H1 (cell line): ENCODE measurements around the gene TPRG1L. TPM values are rescaled to one million over a fixed set of nuclear protein-coding genes. Genes with fewer than 3 reads are reported as not detected.
A peak's percentile ranks its signal among the peaks of the same experiment; 100 is the strongest.

Experiments
- CTCF ChIA-PET: fragments of 300-600 bp; sonication (Branson Sonifier 250); formaldehyde crosslinking; loops from one replicate; lab custom pipeline; 2021; ENCODE audit not compliant: partially characterized antibody; lab: Charles Lee
- POLR2A ChIA-PET: fragments of 300-600 bp; sonication (Branson Sonifier 250); formaldehyde crosslinking; loops from one replicate; lab custom pipeline; 2021; ENCODE audit warnings: inconsistent platforms; ENCODE audit not compliant: partially characterized antibody; lab: Charles Lee
- DNase-seq, 2 experiments: peaks; one replicate each; pipeline versions ENCODE4 v3.0.0 to v3.0.0-alpha.2; 2010 to 2022; ENCODE audit warnings: low spot score in 2 of 2, low read depth in 1 of 2, mixed read lengths in 1 of 2
- FAIRE-seq: peaks from 2 replicates; lab custom pipeline; 2011; peaks lifted over from hg19 to GRCh38; lab: Jason Lieb, UNC
- H2AFZ ChIP-seq: 2 replicates; pipeline ENCODE4 v1.8.1; 2012; ENCODE audit warnings: low read length, inconsistent platforms
- H2AK5ac ChIP-seq: 2 replicates; pipeline ENCODE4 v1.6.1; 2013; ENCODE audit warnings: low read depth, low read length
- H2BK120ac ChIP-seq: replicated peaks from 2 replicates; pipeline ENCODE3; 2013; ENCODE audit warnings: low read depth, low read length, inconsistent platforms
- H2BK12ac ChIP-seq: 2 replicates; pipeline ENCODE4 v1.6.1; 2013; ENCODE audit warnings: low read depth, low read length
- H2BK15ac ChIP-seq: 2 replicates; pipeline ENCODE4 v1.6.1; 2013; ENCODE audit warnings: low read length
- H2BK20ac ChIP-seq: 2 replicates; pipeline ENCODE4 v1.6.1; 2013; ENCODE audit warnings: low read length
- H2BK5ac ChIP-seq: 2 replicates; pipeline ENCODE4 v1.6.1; 2013; ENCODE audit warnings: low read depth, low read length
- H3K14ac ChIP-seq: 2 replicates; pipeline ENCODE4 v1.6.1; 2013; ENCODE audit warnings: inconsistent platforms; ENCODE audit not compliant: insufficient read length
- H3K18ac ChIP-seq: 2 replicates; pipeline ENCODE4 v1.6.1; 2013; ENCODE audit warnings: low read length; ENCODE audit errors: extremely low read depth
- H3K23ac ChIP-seq: 2 replicates; pipeline ENCODE4 v1.6.1; 2013; ENCODE audit warnings: inconsistent platforms; ENCODE audit not compliant: insufficient read length
- H3K23me2 ChIP-seq: 2 replicates; pipeline ENCODE4 v1.6.1; 2013; ENCODE audit warnings: low read depth, low read length
- H3K27ac ChIP-seq: 2 replicates; pipeline ENCODE4 v1.6.1; 2011; ENCODE audit warnings: low read depth, low read length, inconsistent platforms
- H3K27me3 ChIP-seq, 4 experiments: replicated peaks in 1 of 4; 1 replicate in 1 of 4; 2 replicates in 3 of 4; pipeline versions ENCODE4 v1.6.1 to v1.8.1; 2011 to 2013; ENCODE audit warnings: low read length in 3 of 4, mild to moderate bottlenecking in 3 of 4, inconsistent platforms in 2 of 4, mixed read lengths in 2 of 4, moderate library complexity in 1 of 4; ENCODE audit not compliant: control insufficient read depth in 3 of 4, insufficient read depth in 3 of 4; ENCODE audit errors: extremely low read depth in 1 of 4
- H3K36me3 ChIP-seq, 4 experiments: 2 replicates each; pipeline versions ENCODE4 v1.6.1 to v1.8.1; 2011 to 2013; ENCODE audit warnings: mild to moderate bottlenecking in 4 of 4, low read length in 3 of 4, moderate library complexity in 2 of 4, control low read depth in 1 of 4, inconsistent platforms in 1 of 4; ENCODE audit not compliant: insufficient read depth in 4 of 4, control insufficient read depth in 2 of 4
- H3K4ac ChIP-seq: replicated peaks from 2 replicates; pipeline ENCODE3; 2013; ENCODE audit warnings: low read length, low read depth, mixed read lengths, inconsistent platforms; ENCODE audit not compliant: insufficient read length
- H3K4me1 ChIP-seq, 4 experiments: replicated peaks in 1 of 4; 1 replicate in 1 of 4; 2 replicates in 3 of 4; pipeline versions ENCODE4 v1.6.1 to v1.8.1; 2011 to 2013; ENCODE audit warnings: low read length in 3 of 4, inconsistent platforms in 2 of 4, mixed read lengths in 1 of 4; ENCODE audit not compliant: insufficient read depth in 4 of 4, control insufficient read depth in 3 of 4
- H3K4me2 ChIP-seq, 2 experiments: 2 replicates each; pipeline versions ENCODE4 v1.6.1 to v1.8.1; 2011 to 2013; ENCODE audit warnings: low read depth in 2 of 2, low read length in 2 of 2, control low read depth in 1 of 2, inconsistent platforms in 1 of 2, mild to moderate bottlenecking in 1 of 2; ENCODE audit not compliant: insufficient read depth in 1 of 2
- H3K4me3 ChIP-seq, 4 experiments: fragments of 200-600, 300-600 bp in 1 of 4; sonication (generic), shearing (Covaris generic), sonication (Bioruptor Twin) in 1 of 4; 2 replicates each; pipeline versions ENCODE4 v1.5.1 to v1.8.1; 2011 to 2016; ENCODE audit warnings: low read length in 4 of 4, low read depth in 3 of 4, control low read depth in 2 of 4, inconsistent platforms in 2 of 4, mild to moderate bottlenecking in 2 of 4, mixed read lengths in 1 of 4, moderate library complexity in 1 of 4; ENCODE audit not compliant: insufficient read depth in 2 of 4; ENCODE audit errors: extremely low read depth in 1 of 4
- H3K56ac ChIP-seq: replicated peaks from 2 replicates; pipeline ENCODE3; 2013; ENCODE audit warnings: low read depth, mild to moderate bottlenecking, mixed read lengths, low read length, inconsistent platforms; ENCODE audit not compliant: insufficient read length
- H3K79me1 ChIP-seq: 2 replicates; pipeline ENCODE4 v1.6.1; 2013; ENCODE audit warnings: low read depth, low read length, control low read depth
- H3K79me2 ChIP-seq, 2 experiments: 2 replicates each; pipeline versions ENCODE4 v1.6.1 to v1.8.1; 2012 to 2013; ENCODE audit warnings: low read length in 2 of 2, mild to moderate bottlenecking in 2 of 2, inconsistent platforms in 1 of 2; ENCODE audit not compliant: insufficient read depth in 2 of 2, control insufficient read depth in 1 of 2
- H3K9ac ChIP-seq, 4 experiments: replicated peaks in 1 of 4; 1 replicate in 1 of 4; 2 replicates in 3 of 4; pipeline versions ENCODE4 v1.6.1 to v1.8.1; 2011 to 2013; ENCODE audit warnings: low read depth in 3 of 4, low read length in 3 of 4, control low read depth in 2 of 4, mild to moderate bottlenecking in 2 of 4, moderate library complexity in 2 of 4, inconsistent platforms in 1 of 4; ENCODE audit errors: extremely low read depth in 1 of 4
- H3K9me3 ChIP-seq, 2 experiments: 2 replicates each; pipeline versions ENCODE4 v1.6.1 to v1.8.1; 2012 to 2013; ENCODE audit warnings: mild to moderate bottlenecking in 2 of 2, moderate library complexity in 2 of 2, control low read depth in 1 of 2, inconsistent platforms in 1 of 2, low read depth in 1 of 2, low read length in 1 of 2, mixed read lengths in 1 of 2; ENCODE audit not compliant: insufficient read depth in 2 of 2
- H4K20me1 ChIP-seq, 2 experiments: replicated peaks in 1 of 2; 2 replicates each; pipeline versions ENCODE3 to v1.8.1; 2011 to 2013; ENCODE audit warnings: inconsistent platforms in 2 of 2, low read length in 2 of 2, mild to moderate bottlenecking in 1 of 2; ENCODE audit not compliant: insufficient read depth in 2 of 2, control insufficient read depth in 1 of 2
- H4K5ac ChIP-seq: 2 replicates; pipeline ENCODE4 v1.6.1; 2013; ENCODE audit warnings: low read length, low read depth, mixed read lengths, inconsistent platforms; ENCODE audit not compliant: insufficient read length
- H4K8ac ChIP-seq: 2 replicates; pipeline ENCODE4 v1.8.0; 2013; ENCODE audit warnings: mild to moderate bottlenecking, moderate library complexity, low read length, inconsistent platforms; ENCODE audit not compliant: insufficient read depth; ENCODE audit errors: extremely low read depth
- H4K91ac ChIP-seq: replicated peaks from 2 replicates; pipeline ENCODE3; 2013; ENCODE audit warnings: low read length, mixed read lengths, inconsistent platforms; ENCODE audit not compliant: insufficient read length
- MAFK ChIP-seq: IDR thresholded peaks from 2 replicates; pipeline ENCODE4 v1.6.1; 2012; ENCODE audit warnings: low read depth, mild to moderate bottlenecking, improper control_type of control experiment, low read length
- SRF ChIP-seq: IDR thresholded peaks from 2 replicates; pipeline ENCODE4 v1.6.1; 2011; ENCODE audit warnings: mild to moderate bottlenecking, low read depth, low read length, moderate library complexity
- TCF12 ChIP-seq: IDR thresholded peaks from 2 replicates; pipeline ENCODE4 v1.6.1; 2011; ENCODE audit warnings: low read depth, mild to moderate bottlenecking, low read length
- WGBS, 2 experiments: shearing (Covaris generic) in 1 of 2; methylation state at CpG; one replicate each; pipeline versions ENCODE4 v1.1.6 to v1.1.7; 2013 to 2015; ENCODE audit warnings: low lambda C conversion rate in 2 of 2, mixed read lengths in 2 of 2, inconsistent platforms in 1 of 2, low coverage in 1 of 2, missing lambda C conversion rate in 1 of 2; ENCODE audit not compliant: insufficient replicate concordance in 2 of 2, insufficient coverage in 1 of 2, insufficient read length in 1 of 2; ENCODE audit errors: extremely low coverage in 1 of 2, missing lambda C conversion rate in 1 of 2; 5-methylcytosine and 5-hydroxymethylcytosine counted together
- polyA plus RNA-seq, 7 experiments: library from polyadenylated mRNA; depleted of rRNA in 3 of 7; stranded (reverse) in 5 of 7; unstranded in 2 of 7; fragments of >200 nt in 5 of 7; fragments of 200-250 nt in 2 of 7; gene quantifications; 1 replicate in 5 of 7; 2 replicates in 1 of 7; 4 replicates in 1 of 7; pipeline versions ENCODE4 v1.2.1 to v1.2.3, GENCODE V29; 2011 to 2013; ENCODE audit warnings: missing spikeins in 2 of 7, mixed read lengths in 2 of 7
- total RNA-seq: library from RNA; stranded (reverse); fragmentation: NEBNext Ultra II Directional; extraction: Animal tissue kit (Norgen Biotek cat#: 25700); gene quantifications from 2 replicates; pipeline ENCODE4 v1.2.1, GENCODE V29; 2021

Gene TPRG1L
- total and polyA plus RNA-seq, 2 of the 8 experiments (the other 6 are each of a cell fraction or from before 2014, with no cell fraction given), result 21.7 to 22.3 TPM

DNA sequence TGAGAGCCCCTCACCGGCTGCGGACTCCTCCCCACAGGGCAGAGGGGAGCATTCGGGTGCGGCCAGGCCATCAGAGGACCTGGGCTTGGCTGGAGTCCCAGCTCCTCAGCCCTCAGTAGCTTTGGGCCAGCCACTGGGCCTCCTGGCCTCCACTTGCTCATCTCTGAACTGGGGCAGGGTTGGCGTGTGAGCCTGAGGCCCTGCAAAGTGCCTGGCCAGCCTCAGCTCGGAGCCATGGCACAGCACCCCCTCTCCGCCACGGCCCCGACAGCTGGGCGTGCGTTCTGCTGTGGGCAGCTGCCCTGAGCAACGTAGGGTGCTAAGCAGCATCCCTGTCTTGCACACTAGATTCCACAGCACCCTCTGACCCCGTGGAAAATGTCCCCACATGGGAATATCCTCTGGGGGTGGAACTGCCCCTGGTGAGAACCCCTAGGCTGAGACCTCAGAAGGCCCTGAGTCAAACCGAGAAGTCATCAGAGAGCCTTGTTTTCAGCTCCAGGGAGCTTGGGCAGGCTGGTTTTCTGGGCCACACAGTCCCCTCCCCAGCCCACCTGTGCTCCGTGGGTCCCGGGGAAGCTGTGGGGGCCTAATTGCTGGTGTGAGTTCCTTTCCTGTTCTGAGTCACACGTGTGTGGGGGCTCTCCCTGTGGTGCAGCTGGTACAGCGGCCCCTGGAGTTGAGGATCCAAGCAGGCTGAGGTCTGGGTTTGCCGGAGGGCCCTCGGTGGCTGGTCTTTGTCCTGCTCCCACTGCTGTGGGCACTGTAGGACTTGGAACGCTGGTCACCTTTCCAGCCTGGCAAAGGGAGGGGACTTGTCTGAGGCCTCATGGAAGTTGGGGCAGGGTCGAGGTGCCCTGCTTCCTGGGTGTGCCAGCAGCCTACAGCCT is 52.0 kb downstream of the TPRG1L start:
- Histone ChIP-seq H4K91ac (no peak overlapping the region), H3K9me3 (no peaks in the 10 kb centered on the region), H4K8ac (peak overlapping the region; percentile 81; the same call in 1 of the 2 replicates), H3K4me2 (no peak overlapping the region), H2AFZ (no peak overlapping the region), H3K79me1 (no peaks in the 10 kb centered on the region), H3K23me2 (peaks cover 4% of the 10 kb centered on the region; the same call in 1 of the 2 replicates), H3K18ac (no peak overlapping the region), H3K79me2 (no peaks in the 10 kb centered on the region), H2BK20ac (no peak overlapping the region), H3K36me3 (no peaks in the 10 kb centered on the region), H3K4me1 (peaks cover 0 to 28% (median 17%) of the 10 kb centered on the region in 4 experiments; a peak in 6 of 7 replicates), H2BK12ac (no peak overlapping the region), H2BK15ac (no peak overlapping the region), H3K9ac (no peak overlapping the region), H3K4ac (no peak overlapping the region), H4K5ac (no peak overlapping the region), H2BK120ac (no peak overlapping the region), H2BK5ac (no peak overlapping the region), H3K14ac (no peak overlapping the region), H2AK5ac (peak overlapping the region; percentile 93; the same call in 1 of the 2 replicates), H4K20me1 (no peaks in the 10 kb centered on the region), H3K56ac (no peak overlapping the region), H3K27me3 (no peaks in the 10 kb centered on the region), H3K27ac (no peak overlapping the region), H3K4me3 (no peak overlapping the region), H3K23ac (no peak overlapping the region)
- CTCF ChIA-PET, result interaction anchor here (0.6 to 2.4 kb wide), 11 partner anchors 10 to 159 kb away, joined by 3 to 9 read pairs (median 4); no protein-coding TSS in a partner anchor
- FAIRE-seq (no peak), DNase-seq (no peak)
- 85% methylated on average over 22 of the region's 22 CpGs; no CpG with 5 or more reads in 1 of the 2 experiments for WGBS, 2 experiments
- POLR2A ChIA-PET, result interaction anchor here (0.6 to 0.9 kb wide), 2 partner anchors 21 to 52 kb away, joined by 4 read pairs; no protein-coding TSS in a partner anchor
- no peak for TF ChIP-seq TCF12
- no peak for TF ChIP-seq MAFK
- TF ChIP-seq SRF, result no peak
